SK-N-SH (cell line): ENCODE data around the gene TMPRSS5.

Experiments
- CHD2 ChIP-seq: fragments of 150-350 bp; IDR thresholded peaks from 2 replicates; pipeline ENCODE4 v1.6.1; 2018; ENCODE audit warnings: low read length; ENCODE audit not compliant: partially characterized antibody
- CTCF ChIP-seq: fragments of 200-600 bp; sonication (generic); IDR thresholded peaks from 2 replicates; pipeline ENCODE4 v1.6.1; 2017; ENCODE audit warnings: antibody characterized with exemption, mild to moderate bottlenecking, moderate library complexity
- EP300 ChIP-seq, 2 experiments: IDR thresholded peaks; 2 replicates each; pipeline versions ENCODE4 v1.4.0 to v1.6.1; 2012; ENCODE audit warnings: borderline replicate concordance in 1 of 2, low read depth in 1 of 2, low read length in 1 of 2
- FOSL2 ChIP-seq: IDR thresholded peaks from 2 replicates; pipeline ENCODE4 v1.4.0; 2012; ENCODE audit warnings: low read depth, mild to moderate bottlenecking, moderate library complexity, borderline replicate concordance
- FOXJ3 ChIP-seq: sonication (generic); formaldehyde crosslinking; IDR thresholded peaks from 2 replicates; pipeline ENCODE4 v1.5.1; 2020; ENCODE audit warnings: mild to moderate bottlenecking, missing genetic modification reagents
- FOXM1 ChIP-seq: IDR thresholded peaks from 2 replicates; pipeline ENCODE4 v1.4.0; 2012; ENCODE audit warnings: low read depth, mild to moderate bottlenecking
- GATA2 ChIP-seq: sonication (generic); formaldehyde crosslinking; IDR thresholded peaks from 2 replicates; pipeline ENCODE4 v1.5.0; 2020; ENCODE audit warnings: mild to moderate bottlenecking, missing genetic modification reagents
- MXI1 ChIP-seq: IDR thresholded peaks from 2 replicates; pipeline ENCODE4 v1.6.1; 2012; ENCODE audit warnings: mild to moderate bottlenecking, low read depth, low read length, improper control_type of control experiment
- NRF1 ChIP-seq: IDR thresholded peaks from 2 replicates; pipeline ENCODE4 v1.6.1; 2012; ENCODE audit warnings: low read depth, mild to moderate bottlenecking, low read length
- POLR2AphosphoS5 ChIP-seq: IDR thresholded peaks from 2 replicates; pipeline ENCODE4 v1.6.1; 2012; ENCODE audit warnings: low read depth, low read length
- TAF1 ChIP-seq: IDR thresholded peaks from 2 replicates; pipeline ENCODE4 v1.6.1; 2012; ENCODE audit warnings: low read depth, mild to moderate bottlenecking, low read length, moderate library complexity, borderline replicate concordance
- YY1 ChIP-seq: IDR thresholded peaks from 2 replicates; pipeline ENCODE4 v1.4.0; 2012; ENCODE audit warnings: low read depth, mild to moderate bottlenecking
- ZBTB33 ChIP-seq: IDR thresholded peaks from 2 replicates; pipeline ENCODE4 v1.4.0; 2012; ENCODE audit warnings: low read depth, borderline replicate concordance

- TF ChIP-seq YY1 (no peak), NRF1 (no peak), GATA2 (CRISPR knock-in tag) (no peak), CHD2 (no peak), ZBTB33 (no peak), EP300 (IDR thresholded peaks at IDR 0.05; ENCODE audit: borderline replicate concordance in 1 of 2, low read depth in 1 of 2, low read length in 1 of 2) (no peak), FOXM1 (no peak), CTCF (no peak), FOXJ3 (CRISPR knock-in tag) (no peak), POLR2AphosphoS5 (no peak), MXI1 (no peak), FOSL2 (no peak), TAF1 (no peak)
These were observed 41.0 kb downstream of the TMPRSS5 start for GRCh38 chr11:113664981-113665710.
